AG09309 (cell line): ENCODE data around the gene FKTN.
A peak's percentile ranks its signal among the peaks of the same experiment; 100 is the strongest.
"Not testable (repeated sequence)": the region's sequence is repeated elsewhere in the genome, so short reads cannot be mapped to it uniquely, and the experiment has no call there.

Source experiments
- DNase-seq: peaks from one replicate; pipeline ENCODE4 v3.0.0-alpha.2; 2010; ENCODE audit warnings: low read depth
- H3K4me3 ChIP-seq: 2 replicates; pipeline ENCODE4 v1.5.1; 2011; ENCODE audit warnings: mild to moderate bottlenecking, low read depth, low read length, moderate library complexity; ENCODE audit not compliant: control insufficient read depth
- CTCF ChIP-seq: IDR thresholded peaks from 2 replicates; pipeline ENCODE4 v1.5.1; 2011; ENCODE audit warnings: mild to moderate bottlenecking, low read depth, low read length, inconsistent platforms; ENCODE audit not compliant: insufficient read depth, control insufficient read depth; ENCODE audit errors: missing control alignments

Gene FKTN

GRCh38 chr9:105557804-105558610 is at the start of gene FKTN:
Gene FKTN, plus strand, starts transcription at chr9:105558131. Its CDS starts 16,902 bp downstream, at chr9:105575033.
- H3K4me3 ChIP-seq = peak within 1 kb of the TSS; percentile 89
- peak; percentile 28 for DNase-seq
- TF ChIP-seq CTCF = no peak

- TF ChIP-seq CTCF = no peak
- DNase-seq = no peak
- no peak overlapping the region for H3K4me3 ChIP-seq
These were observed 49.4 kb upstream of the FKTN start for GRCh38 chr9:105508530-105508929.

GRCh38 chr9:105510024-105510423 is 47.9 kb upstream of the FKTN start:
- H3K4me3 ChIP-seq = no peak overlapping the region
- peak; percentile 42 for DNase-seq
- TF ChIP-seq CTCF = no peak

- H3K4me3 ChIP-seq = no peak overlapping the region
- DNase-seq = no peak
- no peak for TF ChIP-seq CTCF
These were observed 46.5 kb upstream of the FKTN start for GRCh38 chr9:105511446-105511845.

GRCh38 chr9:105515811-105516413 is 42.0 kb upstream of the FKTN start:
- H3K4me3 ChIP-seq = no peak overlapping the region
- DNase-seq = no peak
- TF ChIP-seq CTCF = no peak

- not testable (repeated sequence) for DNase-seq, H3K4me3 ChIP-seq
These were observed 38.1 kb upstream of the FKTN start for GRCh38 chr9:105519710-105520369.

GRCh38 chr9:105520992-105521391 is 36.9 kb upstream of the FKTN start:
- not testable (repeated sequence) for DNase-seq, H3K4me3 ChIP-seq

GRCh38 chr9:105522618-105523385 is 35.1 kb upstream of the FKTN start:
- H3K4me3 ChIP-seq, DNase-seq: not testable (repeated sequence)
